ENCODE results near the gene ANAPC1.

DNA sequence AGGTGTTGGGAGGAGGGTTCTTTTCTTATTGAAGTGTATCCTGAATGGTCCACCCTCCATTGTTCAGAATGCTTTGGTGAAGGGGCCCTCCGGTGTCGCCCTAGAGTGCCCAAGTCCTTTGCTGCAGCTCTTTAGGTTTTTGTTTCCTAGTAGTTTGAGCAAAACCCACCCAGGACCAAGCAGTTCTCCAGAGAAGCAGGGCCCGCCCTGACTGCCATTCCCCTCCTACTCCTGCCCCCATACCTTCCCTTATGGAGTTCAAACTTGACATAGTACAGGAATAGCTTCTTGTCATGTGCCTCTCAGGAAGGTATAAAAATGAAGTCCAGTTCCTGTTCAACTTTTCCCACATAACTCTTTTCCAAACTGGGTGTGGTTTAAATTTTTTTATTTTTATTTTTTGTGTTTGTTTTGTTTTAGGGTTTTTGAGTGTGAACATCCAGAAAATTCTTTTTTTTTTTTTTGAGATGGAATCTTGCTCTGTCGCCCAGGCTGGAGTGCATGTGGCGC lies 20.0 kb upstream of the ANAPC1 start:
- no peak for TF ChIP-seq EP300 (IDR thresholded peaks at IDR 0.05)
- no peak for TF ChIP-seq KDM1A (IDR thresholded peaks at IDR 0.05; ENCODE audit: low read depth)
- TF ChIP-seq MYC (IDR thresholded peaks at IDR 0.05; ENCODE audit: borderline replicate concordance, low read length), result no peak
- no peak for TF ChIP-seq POLR2A (IDR thresholded peaks at IDR 0.05; ENCODE audit: low read length)
- TF ChIP-seq, protein P1, sequence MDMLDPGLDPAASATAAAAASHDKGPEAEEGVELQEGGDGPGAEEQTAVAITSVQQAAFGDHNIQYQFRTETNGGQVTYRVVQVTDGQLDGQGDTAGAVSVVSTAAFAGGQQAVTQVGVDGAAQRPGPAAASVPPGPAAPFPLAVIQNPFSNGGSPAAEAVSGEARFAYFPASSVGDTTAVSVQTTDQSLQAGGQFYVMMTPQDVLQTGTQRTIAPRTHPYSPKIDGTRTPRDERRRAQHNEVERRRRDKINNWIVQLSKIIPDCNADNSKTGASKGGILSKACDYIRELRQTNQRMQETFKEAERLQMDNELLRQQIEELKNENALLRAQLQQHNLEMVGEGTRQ (IDR thresholded peaks at IDR 0.05), result no peak
- TF ChIP-seq, protein P2, sequence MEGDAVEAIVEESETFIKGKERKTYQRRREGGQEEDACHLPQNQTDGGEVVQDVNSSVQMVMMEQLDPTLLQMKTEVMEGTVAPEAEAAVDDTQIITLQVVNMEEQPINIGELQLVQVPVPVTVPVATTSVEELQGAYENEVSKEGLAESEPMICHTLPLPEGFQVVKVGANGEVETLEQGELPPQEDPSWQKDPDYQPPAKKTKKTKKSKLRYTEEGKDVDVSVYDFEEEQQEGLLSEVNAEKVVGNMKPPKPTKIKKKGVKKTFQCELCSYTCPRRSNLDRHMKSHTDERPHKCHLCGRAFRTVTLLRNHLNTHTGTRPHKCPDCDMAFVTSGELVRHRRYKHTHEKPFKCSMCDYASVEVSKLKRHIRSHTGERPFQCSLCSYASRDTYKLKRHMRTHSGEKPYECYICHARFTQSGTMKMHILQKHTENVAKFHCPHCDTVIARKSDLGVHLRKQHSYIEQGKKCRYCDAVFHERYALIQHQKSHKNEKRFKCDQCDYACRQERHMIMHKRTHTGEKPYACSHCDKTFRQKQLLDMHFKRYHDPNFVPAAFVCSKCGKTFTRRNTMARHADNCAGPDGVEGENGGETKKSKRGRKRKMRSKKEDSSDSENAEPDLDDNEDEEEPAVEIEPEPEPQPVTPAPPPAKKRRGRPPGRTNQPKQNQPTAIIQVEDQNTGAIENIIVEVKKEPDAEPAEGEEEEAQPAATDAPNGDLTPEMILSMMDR (IDR thresholded peaks at IDR 0.05), result no peak

Measured in A549 (cell line).